K562 treated with DMSO at 1 percent for 48 hours (cell line): ENCODE results near the gene TMEM175. TPM values are rescaled to one million over a fixed set of nuclear protein-coding genes. Genes with fewer than 3 reads are reported as not detected.

Experiments used
- total RNA-seq: library from RNA; unstranded; fragments of 300-600 nt; gene quantifications from 2 replicates; pipeline ENCODE4 v1.2.3, GENCODE V29; 2022; ENCODE audit warnings: low replicate concordance; ENCODE audit errors: extremely low read depth

Gene TMEM175, protein sequence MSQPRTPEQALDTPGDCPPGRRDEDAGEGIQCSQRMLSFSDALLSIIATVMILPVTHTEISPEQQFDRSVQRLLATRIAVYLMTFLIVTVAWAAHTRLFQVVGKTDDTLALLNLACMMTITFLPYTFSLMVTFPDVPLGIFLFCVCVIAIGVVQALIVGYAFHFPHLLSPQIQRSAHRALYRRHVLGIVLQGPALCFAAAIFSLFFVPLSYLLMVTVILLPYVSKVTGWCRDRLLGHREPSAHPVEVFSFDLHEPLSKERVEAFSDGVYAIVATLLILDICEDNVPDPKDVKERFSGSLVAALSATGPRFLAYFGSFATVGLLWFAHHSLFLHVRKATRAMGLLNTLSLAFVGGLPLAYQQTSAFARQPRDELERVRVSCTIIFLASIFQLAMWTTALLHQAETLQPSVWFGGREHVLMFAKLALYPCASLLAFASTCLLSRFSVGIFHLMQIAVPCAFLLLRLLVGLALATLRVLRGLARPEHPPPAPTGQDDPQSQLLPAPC
- not detected in 2 replicates for total RNA-seq

DNA sequence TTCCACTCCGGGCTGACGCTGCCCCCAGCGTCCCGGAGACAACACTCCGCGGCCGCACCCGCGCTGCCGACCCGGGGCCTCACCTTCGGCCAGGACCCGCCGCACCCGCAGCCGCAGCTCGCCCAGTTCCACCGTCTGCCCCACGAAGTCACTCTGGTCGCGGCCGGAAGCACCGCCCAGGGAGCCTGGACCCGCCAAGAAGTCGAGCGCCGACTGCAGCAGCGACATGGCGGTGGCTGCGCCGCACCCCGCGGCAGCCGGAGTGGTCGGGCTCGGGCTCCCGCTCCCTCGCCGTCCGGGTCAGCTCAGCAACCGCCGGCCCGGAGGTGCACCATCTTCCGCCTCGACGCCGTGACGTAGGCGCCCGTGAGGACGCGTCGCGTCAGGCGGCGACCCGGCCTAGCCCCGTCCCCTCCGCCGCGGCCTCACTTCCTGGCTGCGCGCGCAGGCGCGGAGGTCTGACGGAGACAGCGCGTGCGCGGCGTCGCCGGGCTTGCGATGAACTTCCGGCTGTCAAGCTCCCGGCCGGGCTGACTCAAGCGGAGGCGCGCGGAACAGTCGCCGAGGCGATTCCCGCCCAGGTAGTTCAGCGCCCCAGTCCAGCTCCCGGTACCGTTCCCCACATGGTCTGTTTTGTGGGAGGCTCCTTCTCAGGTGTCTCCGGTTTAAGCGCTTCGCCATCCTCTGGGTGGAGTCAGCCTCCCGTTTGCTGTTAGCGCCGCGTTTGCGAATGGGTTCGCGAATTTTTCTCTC, at the start of gene TMEM175, which contains the start of gene GAK:
Gene TMEM175, plus strand, starts transcription at position 501 of the 753 bp plus-strand sequence. CDS start 15,280 bp downstream, outside the sequence.
Gene GAK, minus strand, starts transcription at position 357 of the 753 bp plus-strand sequence. Its CDS starts 129 bp downstream, at position 228.

DNA sequence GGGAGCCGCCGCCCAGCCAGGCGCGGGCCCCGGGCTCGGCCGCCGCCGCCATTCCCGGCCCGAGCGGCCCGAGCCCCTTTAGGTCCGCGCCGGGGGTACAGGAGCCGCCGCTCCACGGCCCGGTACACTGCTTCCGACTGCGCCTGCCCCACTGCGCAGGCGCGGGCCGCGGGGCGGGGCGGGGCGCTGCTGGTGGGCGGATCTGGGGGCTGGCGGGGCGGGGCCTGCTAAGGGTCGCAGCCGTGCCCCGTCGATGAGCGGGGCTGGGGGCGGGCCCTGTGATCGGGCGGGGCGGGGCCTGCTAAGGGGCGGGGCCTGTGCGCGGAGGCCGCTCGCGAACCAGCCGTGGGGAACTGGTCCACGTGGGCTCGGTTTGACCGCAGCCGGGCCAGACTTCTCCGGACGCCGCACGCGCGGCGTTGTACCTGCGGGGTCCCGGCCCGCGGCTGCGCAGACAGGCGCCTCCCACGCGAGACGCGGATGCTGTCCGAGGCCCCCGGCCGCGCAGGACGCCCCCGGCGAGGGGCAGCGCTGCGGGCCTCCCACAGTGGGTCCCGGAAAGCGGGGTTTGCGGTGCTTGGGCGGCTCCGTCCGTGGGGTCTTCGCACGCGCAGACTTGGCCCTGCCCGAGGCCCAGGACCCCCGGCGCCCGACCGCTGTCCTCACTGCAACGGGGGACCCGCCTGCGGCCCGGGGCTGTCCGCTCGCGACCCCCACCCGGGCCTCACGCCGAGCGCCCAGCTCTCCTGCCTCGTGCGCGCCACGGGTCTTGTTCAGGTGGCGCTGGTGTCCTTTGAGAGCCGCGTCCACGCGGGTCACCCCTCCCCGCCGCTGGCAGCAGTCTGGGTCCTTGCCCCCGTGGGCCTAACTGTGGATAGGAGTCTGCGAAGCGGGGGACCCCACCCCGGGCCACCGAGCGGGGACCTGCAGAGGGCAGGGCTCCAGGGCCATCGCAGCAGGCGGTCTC, 41.5 kb downstream of the TMEM175 start, which contains the start of gene DGKQ:
Gene DGKQ, minus strand, starts transcription at position 139 of the 967 bp plus-strand sequence. Its CDS starts 87 bp downstream, at position 52.

DNA sequence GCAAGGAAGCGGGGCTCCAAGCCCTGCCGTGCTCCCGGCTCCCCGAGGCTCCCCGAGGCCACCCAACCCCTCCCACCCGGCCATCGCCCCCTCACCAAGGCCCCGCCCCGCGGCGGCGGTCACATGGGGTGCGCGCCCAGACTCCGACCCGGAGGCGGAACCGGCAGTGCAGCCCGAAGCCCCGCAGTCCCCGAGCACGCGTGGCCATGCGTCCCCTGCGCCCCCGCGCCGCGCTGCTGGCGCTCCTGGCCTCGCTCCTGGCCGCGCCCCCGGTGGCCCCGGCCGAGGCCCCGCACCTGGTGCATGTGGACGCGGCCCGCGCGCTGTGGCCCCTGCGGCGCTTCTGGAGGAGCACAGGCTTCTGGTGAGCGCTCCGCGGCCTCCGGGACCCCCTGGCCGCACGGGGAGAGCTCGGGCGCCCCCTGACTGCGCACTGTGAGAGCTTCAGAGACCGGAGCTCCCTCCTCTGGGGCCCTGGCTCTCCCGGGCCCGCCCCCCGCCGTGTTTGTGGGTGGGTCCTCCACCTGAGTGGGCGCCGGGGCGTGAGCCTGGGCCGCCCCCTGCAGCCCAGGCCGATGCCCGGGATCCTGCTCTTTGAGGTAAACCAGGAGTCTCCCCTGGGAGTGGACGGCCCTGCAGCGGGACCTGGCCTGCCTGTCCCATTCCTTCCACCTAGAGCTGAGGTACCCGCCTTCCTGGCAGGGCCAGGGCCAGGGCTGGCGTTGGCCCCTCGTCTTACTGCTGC, 54.8 kb downstream of the TMEM175 start, which contains the start of gene IDUA:
Gene IDUA, plus strand, starts transcription at position 166 of the 745 bp plus-strand sequence. Its CDS starts 41 bp downstream, at position 207.

DNA sequence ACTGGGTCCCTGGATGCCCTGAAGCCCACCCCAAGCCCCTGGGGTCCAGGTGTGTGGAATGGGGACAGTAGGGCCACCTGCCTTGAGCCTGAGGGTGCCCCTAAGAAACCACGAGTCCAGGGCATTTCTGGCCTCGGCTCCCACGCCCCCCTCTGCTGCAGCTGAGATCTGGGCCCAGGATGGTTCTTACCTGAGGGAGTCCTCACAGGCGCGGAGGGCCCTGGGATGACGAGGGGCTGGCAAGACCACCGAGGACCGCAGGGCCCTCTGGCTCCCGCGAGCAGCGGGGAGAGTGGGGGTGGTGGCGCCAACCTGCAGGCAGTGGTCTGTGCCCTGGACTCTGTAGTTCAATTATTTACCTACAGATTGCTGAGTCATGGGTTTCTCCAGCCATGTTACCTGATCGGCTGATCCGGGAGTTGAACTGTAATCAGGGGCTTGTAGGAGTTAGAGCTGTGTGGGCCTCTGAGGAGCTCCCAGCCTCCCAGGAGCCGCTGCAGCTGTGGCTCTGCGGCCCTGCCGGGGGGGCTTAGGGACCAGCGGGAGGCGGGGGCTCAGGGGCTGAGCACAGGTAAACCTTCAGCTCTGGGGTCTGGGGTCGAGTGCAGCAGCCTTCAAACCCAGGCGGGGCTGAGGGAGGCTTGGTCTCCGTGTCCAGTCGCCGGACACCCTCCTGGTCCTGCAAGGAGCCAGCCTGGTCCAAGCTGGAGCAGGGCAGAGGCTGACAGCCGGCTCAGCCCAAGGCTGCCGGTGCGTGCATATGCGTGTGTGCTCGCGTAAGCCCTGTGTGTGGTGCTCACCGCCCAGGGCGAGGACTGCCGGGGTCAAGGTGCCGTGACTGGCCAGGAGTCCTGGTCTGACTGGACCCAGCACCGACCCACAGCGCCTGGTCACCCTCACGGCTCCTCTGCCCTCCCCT, 61.1 kb downstream of the TMEM175 start, which contains the start of gene SLC26A1:
Gene SLC26A1, minus strand, starts transcription at position 294 of the 919 bp plus-strand sequence. CDS start 1,701 bp downstream, outside the sequence.

Other genes with a start within 250 kb of the TMEM175 start
- not detected in 2 replicates for gene SLC49A3, start 243.3 kb upstream of the TMEM175 start, total RNA-seq
- not detected in 2 replicates for gene PCGF3, start 226.6 kb upstream of the TMEM175 start, total RNA-seq
- gene CPLX1, start 106.3 kb upstream of the TMEM175 start, total RNA-seq = not detected in 2 replicates
- not detected in 2 replicates for gene GAK, start 144 bp upstream of the TMEM175 start, total RNA-seq
- not detected in 2 replicates for gene DGKQ, start 41.1 kb downstream of the TMEM175 start, total RNA-seq
- gene IDUA, start 54.6 kb downstream of the TMEM175 start, total RNA-seq = not detected in 2 replicates
- gene SLC26A1, start 60.9 kb downstream of the TMEM175 start, total RNA-seq = not detected in 2 replicates
- gene FGFRL1, start 79.2 kb downstream of the TMEM175 start, total RNA-seq = not detected in 2 replicates
- not detected in 2 replicates for gene RNF212, start 181.1 kb downstream of the TMEM175 start, total RNA-seq
- not detected in 2 replicates for gene SPON2, start 240.1 kb downstream of the TMEM175 start, total RNA-seq